Fibroblast of skin of right biceps (primary cell): ENCODE results near the gene PNMA6E.

Experiments
- DNase-seq: peaks from one replicate; pipeline ENCODE4 v3.0.0-alpha.2; 2013

Gene PNMA6E

DNA sequence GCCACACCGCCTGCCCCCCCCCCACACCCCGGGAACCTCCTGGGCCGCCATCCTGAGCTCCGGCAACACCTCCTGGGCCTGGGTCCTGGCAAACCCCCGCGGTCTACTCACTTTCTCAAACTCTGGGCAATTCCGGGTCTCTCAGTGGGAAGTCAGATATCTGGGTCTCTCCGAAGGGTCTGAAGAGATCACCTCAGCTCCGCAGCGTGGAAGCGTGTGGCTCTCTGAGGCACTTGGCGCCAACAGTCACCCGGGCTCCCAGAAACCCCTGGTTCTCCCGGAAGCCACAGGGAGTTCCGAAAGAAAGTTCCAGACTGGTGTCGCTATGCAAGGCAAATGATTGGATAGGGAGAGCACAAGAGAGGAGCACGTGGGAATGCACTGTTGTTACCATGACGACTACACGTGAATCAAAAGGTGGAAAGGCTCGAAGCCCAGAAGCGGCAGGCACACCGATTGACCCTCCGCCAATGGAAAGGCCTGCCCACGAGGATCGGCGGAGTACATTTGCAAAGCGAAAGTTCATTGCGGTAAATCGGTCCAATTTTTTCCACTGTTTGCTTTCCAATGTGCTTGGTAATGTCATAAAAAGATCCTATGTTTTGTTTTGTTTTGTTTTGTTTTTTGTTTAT, at the start of gene PNMA6E:
TSS of gene PNMA6E (minus strand) at position 218 of the 632 bp plus-strand sequence. CDS start 2,501 bp downstream, outside the sequence.
- DNase-seq = no peak

DNA sequence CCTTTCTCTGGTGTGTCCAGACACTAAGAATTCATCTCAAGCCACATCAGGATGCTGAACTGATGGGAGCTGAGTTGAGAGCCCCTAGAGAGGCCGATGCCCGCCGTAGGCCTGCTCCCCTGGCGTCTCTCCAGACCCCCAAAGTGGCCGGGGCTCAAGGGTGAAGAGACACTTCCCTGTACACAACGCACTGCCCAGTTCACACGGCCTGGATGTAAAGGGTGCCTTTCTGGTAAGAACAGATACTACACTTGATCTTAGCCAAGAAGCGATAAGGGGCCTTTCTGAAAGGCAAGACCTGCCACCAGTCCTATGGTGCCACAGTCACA, 49.8 kb upstream of the PNMA6E start:
- DNase-seq = no peak

DNA sequence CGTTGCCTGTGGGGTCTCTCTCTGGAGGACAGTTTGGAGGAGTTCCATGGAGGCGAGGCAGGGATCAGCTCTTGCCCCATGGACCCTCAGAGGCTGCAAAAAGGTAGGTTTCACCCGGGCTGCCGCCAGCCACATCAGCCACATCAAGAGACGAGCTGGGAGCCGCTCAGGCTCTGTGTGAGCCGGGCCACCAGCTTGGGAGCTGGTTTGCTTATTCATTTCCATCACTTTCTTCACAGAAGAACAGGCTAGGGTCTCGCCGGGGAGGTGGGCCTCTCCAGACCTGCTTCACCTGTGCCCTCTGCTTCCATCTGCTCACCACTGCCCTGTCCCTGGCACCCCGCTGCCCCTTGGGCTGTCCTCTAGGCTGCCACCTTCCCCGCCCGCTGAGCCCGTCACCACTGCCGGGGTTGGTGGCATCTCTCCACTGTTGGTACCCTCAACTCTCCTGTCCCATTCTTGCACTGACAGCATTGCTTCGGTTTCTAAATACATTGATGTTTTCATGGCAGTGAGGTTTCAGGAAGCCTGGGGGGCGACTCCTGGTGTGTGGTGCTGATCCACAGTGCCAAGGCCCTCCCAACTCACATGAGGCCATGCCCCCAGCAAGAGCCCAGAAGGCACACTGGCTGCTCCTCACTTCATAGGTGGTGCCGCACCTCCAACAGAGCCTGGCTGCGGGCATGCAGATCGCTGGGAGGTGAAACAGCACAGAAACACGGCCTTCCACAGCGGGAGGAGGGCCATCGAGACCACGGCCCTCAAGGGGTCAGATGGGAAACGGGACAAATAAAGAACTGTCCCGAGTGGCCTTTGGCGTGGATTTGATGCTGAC, 49.2 kb upstream of the PNMA6E start:
- DNase-seq = no peak

DNA sequence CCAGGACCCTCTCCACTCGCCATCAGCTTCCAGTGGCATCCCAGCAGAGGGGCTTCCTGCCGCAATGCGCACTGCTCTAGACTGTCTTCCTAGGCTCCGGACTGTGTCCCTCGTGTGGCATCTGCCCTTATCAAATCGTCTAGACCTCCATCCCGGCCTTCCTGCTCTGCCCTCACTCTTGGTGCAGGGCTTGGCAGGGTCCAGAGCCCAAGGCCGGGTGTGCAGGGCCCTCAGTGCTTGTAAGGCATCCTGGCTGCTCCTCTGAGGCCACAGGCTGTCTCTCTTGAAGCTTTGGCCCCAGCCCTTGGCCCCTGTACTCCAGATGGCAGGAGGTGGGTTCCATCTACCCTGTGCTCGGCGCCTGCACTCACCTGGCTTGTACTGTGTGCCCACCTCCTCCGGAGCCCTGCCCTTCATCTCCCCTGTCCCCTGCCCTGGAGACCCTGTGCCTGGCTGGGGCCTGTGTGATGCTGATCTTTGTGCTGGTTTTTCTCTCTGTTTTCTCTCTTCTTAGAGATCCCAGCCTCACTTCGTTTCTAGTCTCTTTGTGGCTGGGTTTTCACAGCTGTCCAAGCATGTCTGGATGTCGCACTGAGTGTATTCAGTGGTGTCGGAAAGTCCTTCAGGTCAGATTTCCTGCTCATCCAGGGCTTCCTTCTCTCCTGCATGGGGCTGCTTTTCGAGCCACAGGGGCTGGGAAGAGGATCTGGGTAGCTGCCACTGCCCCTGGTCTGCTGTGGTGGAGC, 48.4 kb upstream of the PNMA6E start:
- no peak for DNase-seq

DNA sequence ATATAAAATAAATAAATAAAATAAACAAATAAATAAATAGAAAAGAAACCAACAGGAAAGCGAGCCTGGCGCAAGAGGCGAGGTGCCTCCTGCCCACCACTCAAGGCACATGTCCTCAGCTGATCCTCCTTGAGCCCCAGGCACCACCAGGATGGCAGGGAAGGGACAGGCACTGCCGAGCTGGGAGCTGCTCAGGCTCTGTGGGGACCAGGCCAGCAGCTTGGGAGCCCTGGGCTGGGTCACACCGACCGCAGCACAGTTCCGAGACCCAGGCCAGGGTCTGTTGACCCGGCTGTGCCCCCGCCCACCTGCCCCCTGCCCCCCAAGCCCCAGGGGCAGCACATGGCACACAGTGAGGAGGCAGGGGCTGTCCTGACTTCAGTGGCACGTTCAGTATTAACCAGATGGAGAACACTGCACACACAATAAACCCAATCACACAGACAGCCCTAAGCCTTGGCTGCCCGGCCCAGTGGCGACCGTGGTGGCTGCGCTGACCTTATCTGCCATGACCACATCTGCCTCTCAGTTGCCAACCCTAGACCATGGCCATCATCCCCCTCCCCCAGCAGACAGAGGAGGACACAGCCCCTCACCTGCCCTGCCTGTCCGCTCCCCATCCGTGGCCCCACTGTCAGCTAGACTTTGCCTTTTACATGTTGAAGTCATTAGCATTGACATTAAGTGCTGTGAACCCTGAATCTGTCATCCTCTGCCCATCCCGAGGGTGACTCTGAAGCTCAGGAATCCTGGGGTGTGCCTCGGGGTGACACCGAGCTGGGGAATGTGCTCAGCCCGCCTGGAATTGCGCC, 47.6 kb upstream of the PNMA6E start:
- no peak for DNase-seq

DNA sequence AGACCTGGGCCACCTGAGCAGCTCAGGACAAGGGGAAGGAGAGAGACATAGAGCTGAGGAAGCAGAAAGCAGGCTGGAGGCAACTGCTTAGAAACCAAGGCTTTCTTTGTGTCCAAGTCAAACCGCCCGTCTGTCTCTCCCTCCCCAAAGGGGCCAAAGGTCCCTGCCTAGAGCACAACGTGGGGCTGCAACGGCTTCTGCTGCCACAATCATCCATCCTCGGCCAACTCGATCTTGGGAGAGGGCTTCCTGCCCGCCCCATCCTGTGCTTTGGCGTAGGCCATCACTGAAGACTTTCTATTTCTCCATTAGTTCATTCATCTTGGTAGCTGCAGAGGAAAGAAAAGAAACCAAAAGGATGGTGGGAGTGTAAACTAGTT, 46.4 kb upstream of the PNMA6E start:
- no peak for DNase-seq

DNA sequence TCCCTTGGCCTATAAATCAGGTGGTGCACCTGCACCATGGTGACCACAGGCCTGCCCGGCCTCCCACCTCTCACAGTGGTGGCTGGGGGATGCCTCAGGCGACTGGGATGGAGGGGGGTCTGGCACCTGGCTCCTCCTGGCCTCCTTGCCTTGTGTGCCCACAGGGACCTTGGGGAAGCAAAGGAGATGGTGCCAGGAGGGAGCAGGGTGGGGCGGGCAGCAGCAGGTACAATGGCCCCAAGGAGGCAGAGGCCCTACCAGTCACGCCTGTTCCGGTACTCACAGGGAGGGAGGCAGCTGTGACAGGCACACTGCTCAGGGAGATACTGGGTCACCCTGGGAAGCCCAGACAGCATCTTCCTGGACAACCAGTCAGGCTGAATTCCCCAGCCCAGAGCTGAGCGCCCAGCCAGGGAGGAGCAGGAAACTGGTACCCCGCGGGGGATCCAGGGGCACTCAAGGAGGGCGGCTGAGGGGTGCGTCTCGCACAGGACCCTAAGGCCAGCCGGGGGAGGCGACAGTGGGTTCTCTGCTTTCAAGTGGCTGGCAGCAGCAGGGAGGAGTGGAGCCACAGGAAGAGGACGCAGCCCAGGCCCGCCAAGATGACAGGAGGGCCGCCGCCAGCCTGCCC, 45.9 kb upstream of the PNMA6E start:
- DNase-seq = no peak

DNA sequence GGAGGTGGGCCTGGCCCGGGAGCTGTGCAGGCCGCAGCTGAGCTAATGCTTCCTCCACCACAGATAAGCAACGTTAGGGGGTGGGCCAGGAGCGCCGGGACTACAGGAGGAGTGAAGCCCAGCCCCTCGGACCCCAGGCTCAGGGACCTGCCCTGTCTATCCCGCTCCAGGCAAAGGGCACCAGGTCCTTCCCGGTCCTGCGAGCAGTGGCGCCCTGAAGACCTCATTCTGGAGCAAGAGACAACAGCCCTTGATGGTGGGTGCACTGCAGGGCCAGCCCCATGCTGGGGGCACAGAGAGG, 45.4 kb upstream of the PNMA6E start:
- no peak for DNase-seq

DNA sequence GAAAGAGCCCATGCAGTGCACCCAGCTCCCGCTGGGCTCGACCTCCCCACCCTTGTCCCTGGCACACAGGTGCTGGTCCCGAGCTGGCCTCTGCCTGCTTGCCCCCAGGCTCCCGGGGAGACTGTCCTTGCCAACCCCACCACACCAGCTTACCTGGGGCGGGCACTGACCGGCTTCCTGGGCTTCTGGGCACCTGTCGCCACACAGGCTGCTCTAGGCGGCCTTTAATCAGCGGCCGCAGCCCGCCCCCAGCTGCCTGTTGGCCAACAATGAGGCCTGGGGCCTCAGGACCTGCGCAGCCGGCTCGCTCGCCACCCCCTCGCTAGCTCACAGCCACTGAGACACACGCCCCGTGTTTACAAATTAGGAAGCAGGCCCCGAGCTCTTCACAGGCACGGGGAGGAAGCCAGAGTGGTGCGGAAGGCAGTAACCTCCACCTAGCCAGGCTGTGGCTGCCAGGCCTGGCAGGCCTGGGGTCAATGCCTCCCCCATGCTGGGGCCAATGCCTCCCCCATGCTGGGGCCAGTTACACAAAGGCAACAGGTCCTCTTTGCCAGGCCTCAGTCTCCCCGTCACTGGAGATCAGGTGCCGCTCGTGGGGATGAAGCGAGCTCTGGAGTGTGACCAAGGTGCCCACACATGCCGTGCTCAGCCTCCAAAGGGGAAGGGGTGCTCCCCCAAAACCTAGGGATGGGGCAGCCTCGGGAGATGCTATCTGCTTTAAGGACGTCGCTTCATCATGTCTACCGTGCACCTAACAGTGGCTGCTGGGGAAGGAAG, 44.9 kb upstream of the PNMA6E start, which contains the start of gene TREX2:
TSS of gene TREX2 (minus strand) at position 201 of the 780 bp plus-strand sequence. CDS start 626 bp downstream, outside the sequence.
- no peak for DNase-seq

DNA sequence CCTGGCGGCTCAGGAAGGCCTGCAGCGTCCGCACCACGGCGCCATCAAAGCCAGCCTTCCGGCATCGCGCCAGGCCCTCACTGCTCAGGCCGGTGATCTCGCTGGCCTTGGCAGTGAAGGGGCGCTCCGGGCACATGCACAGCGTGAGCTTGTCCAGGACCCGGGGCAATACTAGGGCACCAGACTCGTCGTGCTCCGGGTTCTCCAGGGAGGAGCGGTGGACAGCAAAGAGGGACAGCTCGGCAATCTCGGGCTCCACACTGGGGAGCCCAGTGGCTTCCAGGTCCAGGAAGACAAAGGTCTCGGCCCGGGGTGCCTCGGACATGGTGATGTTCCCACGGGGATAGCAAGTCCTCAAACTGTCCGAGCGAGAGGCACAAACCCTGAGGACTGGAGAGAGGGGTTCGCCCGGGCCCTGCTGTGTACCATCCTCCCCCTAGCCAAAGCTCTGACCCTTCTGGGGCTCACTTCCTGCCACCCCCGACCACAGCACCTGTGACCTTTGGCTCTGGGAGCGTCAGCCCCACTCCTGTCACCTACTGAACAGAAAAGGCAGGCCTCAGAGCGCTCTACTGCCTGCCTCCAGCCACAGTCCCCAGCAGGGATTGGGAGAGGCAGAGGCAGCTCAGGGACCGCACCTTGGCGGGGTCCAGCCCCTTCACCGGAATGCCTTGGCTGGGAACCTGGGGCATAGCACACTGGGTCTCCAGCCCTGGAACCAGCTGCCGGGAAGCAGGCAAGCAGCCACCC, 44.1 kb upstream of the PNMA6E start:
- no peak for DNase-seq

DNA sequence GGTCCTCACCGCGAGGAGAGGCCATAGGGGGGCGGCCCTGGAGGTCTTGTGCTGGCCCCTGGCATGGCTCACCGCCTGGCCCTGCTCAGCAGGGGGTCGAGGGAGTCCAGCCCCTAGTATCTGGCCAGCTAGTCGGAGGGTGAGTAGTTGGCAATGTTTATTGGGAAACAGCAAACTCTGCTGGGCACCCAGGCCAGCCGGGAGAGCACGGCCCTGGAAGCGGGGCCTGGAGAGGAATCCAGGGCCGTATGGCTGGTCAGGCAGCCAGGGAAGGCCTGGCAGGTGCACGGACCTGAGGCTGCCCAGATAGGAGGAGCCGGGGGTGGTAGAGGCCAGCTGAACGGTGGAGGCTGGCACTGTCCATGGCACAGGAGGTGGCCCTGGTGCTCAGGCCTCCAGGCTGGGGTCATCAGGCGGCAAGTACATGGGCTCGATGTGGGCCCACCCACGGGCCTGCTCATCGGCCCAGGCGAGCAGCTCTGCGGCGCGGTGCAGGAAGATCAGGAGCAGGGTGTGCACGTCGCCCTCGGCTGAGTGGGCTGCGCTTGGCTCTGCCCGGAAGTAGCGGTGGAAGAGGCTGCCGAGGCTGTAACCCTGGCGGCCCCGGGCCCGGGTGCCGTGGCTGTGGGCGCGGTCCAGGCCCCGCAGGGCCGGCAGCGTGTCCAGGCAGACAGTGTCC, 43.3 kb upstream of the PNMA6E start:
- no peak for DNase-seq

DNA sequence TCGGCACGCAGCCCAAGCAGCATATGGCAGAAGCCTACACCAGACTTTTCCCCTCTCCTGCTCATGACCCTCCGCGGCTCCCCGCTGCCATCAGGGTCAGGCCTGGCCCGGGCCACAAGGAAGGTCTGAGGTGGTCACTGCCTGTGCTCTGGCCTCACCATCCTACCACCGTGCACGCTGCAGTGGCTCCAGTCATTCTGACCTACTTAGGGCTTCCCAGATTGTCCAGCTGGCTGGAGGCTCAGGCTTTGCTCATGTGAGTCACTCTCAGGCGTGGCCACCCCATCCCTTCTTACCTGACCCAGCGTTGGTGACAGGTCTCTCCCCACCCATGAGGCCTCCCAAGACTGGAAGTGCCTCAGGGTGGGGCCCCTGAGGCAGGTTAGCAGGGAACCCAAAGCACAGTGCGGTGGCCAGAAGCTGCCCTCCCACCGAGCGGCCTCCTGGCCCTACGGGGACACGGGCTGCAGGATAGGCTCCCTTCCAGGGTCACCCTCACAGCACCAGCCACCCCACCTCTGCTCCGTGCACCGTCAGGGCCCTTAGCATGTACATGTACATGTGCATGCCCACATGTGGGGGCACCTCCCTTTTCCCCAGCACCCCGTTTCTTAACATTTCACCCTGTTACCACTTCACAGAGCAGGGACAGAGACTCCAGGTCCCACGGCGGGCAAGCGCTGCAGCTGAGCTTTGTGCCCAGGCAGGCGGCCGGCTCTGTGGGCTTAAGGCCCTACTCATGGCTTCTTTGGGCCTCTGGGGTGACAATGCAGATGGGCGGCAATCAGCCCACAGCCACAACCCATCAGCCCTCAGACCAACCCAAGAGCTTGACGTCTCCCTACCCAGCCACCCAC, 42.6 kb upstream of the PNMA6E start:
- DNase-seq = no peak

DNA sequence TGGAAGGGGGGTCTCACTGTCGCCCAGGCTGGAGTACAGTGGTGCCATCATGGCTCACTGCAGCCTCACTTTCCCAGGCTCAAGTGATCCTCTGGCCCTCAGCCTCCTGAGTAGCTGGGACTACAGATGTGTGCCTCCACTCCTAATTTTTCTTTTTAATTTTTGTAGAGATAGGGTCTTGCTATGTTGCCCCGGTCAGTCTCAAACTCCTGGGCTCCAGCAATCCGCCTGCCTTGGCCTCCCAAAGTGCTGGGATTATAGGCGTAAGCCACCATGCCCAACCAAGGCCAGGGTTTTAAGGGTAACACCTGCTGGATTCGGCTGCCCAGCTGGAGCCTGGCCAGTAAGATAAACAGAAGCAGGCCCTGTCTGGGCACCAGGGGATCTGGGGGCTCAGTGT, 41.3 kb upstream of the PNMA6E start:
- no peak for DNase-seq

DNA sequence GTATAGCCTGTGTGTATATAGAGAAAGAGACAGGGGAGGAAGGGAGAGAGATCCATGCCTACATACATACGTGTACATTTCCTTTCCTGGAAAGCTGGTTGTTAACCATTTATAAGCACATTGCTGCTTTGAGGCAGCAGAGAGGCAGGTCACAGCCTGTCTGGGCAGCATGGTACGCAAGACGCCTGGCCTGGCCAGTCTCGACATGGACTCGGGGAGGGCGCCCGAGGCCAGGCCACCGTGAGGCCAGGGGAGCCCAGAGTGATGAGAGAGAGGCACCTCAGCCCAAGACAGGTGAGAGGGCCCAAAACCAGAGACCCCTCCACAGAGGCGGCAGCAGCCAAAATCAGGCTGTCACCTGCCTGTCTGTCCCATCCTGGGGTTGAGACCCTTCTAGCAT, 40.8 kb upstream of the PNMA6E start:
- no peak for DNase-seq

DNA sequence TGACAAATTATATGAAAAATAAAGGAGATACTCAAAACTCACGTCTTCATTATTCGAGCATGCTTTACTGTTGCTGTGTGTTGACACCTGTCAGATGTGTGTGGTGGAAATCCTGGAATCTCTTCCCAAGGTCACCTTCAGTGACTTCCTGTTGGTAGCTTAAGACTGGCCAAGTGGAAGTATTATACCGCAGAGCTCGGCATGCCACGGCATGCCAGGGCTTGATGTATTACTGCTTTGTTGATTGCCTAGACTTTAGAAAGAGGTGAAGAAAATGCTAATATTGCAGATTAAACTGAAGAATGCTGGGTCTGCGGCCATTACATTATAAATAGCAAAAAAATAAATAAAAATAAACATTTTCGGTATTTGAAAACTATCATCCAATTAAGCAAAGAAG, 40.1 kb upstream of the PNMA6E start:
- DNase-seq = no peak

DNA sequence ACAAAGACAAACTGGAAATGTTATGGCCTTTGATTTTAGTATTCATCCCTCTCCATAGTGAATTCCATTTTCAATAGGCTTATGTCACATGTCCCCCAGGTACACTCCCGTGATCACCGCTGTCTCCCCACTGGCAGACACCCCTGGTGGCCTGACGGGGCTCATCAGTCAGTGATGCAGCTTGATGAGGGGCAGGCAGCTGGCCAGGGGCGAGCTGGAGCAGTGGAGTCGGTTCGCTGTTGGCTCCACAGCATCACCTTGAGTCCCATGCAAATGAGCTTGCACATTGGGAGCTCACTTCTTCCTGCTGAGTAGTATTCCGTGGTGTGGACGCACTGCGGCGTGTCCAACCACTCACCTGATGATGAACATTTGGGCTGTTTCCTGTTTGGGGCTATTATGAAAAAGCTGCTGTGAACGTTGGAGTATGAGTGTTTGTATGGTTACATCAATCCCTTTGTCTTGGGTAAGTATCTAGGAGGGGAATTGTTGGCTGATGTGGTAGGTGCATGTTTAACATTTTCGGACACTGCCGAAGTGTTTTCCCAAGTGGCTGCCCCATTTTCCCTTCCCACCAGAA, 39.5 kb upstream of the PNMA6E start:
- no peak for DNase-seq

DNA sequence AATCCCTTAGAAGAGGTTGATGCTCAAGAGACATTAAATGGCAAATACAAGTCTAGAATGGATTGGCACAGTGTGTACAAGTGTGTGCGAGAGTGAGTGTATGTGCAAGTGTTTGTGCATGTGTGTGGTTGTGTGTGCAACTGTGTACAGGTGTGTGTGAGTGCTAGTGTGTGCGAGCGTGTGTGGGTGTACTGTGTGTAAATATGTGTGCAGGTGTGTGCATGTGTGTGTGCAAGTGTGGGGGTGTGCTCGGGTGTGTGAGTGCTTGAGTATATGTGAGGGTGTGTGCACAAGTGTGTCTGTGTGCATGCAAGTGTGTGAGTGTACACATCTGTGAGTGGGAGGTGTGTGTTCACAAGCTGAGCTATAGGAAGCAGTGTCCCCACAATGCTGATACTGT, 38.8 kb upstream of the PNMA6E start:
- no peak for DNase-seq

DNA sequence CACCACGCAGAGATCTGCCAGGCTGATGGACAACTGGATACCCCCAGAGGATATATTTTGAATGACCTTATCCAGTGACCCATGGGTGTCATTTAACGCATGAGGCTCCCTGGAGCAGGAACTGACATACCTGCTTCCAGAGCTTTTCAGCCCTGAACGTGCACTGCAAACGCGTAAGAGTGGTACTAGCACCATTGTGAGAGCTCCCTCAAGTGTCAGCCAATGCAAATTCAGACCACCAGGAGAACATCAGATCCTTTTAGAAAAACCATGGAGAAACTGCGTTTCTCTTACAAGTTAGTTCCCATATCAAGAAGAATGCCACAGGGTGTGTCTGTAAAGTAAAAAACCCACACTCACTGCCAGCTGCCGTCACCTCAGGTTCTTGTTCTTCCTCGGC, 37.4 kb upstream of the PNMA6E start:
- DNase-seq = peak; percentile 24

DNA sequence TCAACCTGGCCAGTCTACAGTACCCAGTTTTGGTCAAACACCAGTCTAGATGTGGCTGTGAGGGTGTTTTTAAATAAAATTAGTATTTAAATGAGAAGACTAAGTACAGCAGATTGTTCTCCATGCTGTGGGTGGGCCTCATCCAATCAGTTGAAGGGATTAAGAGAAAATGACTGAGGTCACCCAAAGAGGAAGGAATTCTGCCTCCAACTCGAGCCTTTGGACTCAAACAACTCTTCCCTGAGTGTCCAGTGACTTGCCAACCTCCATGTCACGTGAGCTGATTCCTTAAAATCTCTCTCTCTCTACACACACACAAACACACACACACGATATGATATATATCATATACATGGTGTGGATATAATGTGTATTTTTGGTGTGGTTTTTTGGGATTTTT, 34.7 kb upstream of the PNMA6E start:
- DNase-seq = no peak
